ENCODE measurements around the gene SIK2. TPM values are rescaled to one million over a fixed set of nuclear protein-coding genes. Genes with fewer than 3 reads are reported as not detected.
A peak's percentile ranks its signal among the peaks of the same experiment; 100 is the strongest.

SIK2 gene
- total RNA-seq, 8 experiments from 2014 or later, result 8.5 to 22.5 (median 12.1) TPM

DNA sequence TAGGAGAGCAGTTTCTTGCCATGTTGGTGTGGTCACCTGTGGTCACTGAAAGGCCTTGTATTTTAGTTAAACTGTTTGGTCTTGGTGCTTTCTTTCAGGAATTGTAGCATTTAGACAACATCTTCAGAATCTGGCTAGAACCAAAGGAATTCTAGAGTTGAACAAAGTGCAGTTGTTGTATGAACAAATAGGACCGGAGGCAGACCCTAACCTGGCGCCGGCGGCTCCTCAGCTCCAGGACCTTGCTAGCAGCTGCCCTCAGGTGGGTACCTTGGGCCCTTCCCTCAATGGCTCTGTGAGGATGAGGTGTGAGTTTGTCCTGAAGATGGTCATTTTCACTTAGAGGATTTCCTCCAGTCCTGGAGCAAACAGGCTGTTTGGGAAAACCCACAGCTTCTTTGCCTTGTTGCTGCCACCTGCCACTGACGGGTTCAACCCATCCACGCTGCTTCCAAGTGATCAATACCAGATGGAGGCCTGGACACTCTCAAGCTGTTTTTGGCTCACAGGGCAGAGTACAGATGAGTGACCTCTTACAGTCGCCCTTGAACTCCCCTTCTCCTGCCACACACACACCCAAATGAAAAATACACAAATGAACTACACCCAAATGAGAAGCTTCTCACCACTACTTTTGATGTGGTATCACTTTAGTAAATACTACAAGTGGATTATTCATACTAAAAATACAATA, 118.7 kb downstream of the SIK2 start:
- ATAC-seq (replicated peaks in 6 of 8), result peak in 1 of 8 experiments; percentile 28
- Histone ChIP-seq H3K4me1 (replicated peaks in 1 of 2) (peaks cover 8 to 10% of the 10 kb centered on the region in 2 donors), H3K4me3 (no peak overlapping the region), H3K27ac (no peak overlapping the region)
- in situ Hi-C loops (cut with MboI; ENCODE audit: low pct_unique_long_range_greater_than_20kb in 2 of 9, low sequenced_read_pairs in 9 of 9, unreplicated experiment in 9 of 9), result no loop called here
- 60 to 100% (median 99%) methylated on average over 1 to 7 of the region's 7 CpGs; no CpG with 5 or more reads in 6 of the 10 experiments for WGBS, 10 experiments

GRCh38 chr11:111722501-111722900, 120.3 kb downstream of the SIK2 start:
- Histone ChIP-seq H3K4me3 (no peak overlapping the region), H3K4me1 (replicated peaks in 1 of 2) (peaks cover 7 to 17% of the 10 kb centered on the region in 2 donors), H3K27ac (no peak overlapping the region)
- ATAC-seq (replicated peaks in 6 of 8), result no peak
- in situ Hi-C loops (cut with MboI; ENCODE audit: low pct_unique_long_range_greater_than_20kb in 2 of 9, low sequenced_read_pairs in 9 of 9, unreplicated experiment in 9 of 9), result no loop called here
- 79 to 100% (median 98%) methylated on average over 2 to 7 of the region's 8 CpGs; no CpG with 5 or more reads in 2 of the 10 experiments for WGBS, 10 experiments

- 72 to 100% methylated on average over 2 of the region's 15 CpGs; no CpG with 5 or more reads in 8 of the 10 experiments for WGBS, 10 experiments
- Histone ChIP-seq H3K27ac (no peak overlapping the region), H3K4me1 (replicated peaks in 1 of 2) (peaks cover 3 to 15% of the 10 kb centered on the region in 2 donors), H3K4me3 (no peak overlapping the region)
- peak in 1 of 8 experiments; percentile 16 for ATAC-seq (replicated peaks in 6 of 8)
- in situ Hi-C loops (cut with MboI; ENCODE audit: low pct_unique_long_range_greater_than_20kb in 2 of 9, low sequenced_read_pairs in 9 of 9, unreplicated experiment in 9 of 9), result no loop called here
Measured at GRCh38 chr11:111723595-111723994, 121.3 kb downstream of the SIK2 start.

DNA sequence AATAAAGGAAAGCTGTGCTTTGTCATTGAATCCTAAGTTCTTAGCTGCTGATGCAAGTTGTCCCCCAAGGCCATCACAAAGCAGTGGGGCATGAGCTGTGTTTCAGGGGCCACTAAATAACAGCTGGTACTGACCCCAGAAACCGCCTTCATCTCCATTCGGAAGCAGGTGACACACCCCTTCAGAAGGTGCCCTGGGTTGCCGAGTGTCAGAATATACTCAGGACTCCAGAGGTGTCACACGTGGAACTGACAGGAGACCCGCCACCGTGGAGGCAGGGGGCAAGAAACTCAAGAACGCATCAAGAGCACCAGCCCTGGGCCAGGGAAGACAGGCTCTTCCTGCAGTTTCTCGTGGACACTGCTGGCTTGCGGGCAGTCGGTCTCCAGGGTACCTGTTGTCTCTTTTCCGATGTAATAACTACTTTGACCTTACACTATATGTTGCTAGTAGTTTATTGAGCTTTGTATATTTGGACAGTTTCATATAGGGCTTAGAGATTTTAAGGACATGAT, 122.4 kb downstream of the SIK2 start:
- 60 to 100% (median 93%) methylated on average over 1 to 7 of the region's 11 CpGs; no CpG with 5 or more reads in 4 of the 10 experiments for WGBS, 10 experiments
- Histone ChIP-seq H3K4me1 (replicated peaks in 1 of 2) (peaks cover 6 to 19% of the 10 kb centered on the region in 2 donors), H3K27ac (no peak overlapping the region), H3K4me3 (no peak overlapping the region)
- in situ Hi-C loops (cut with MboI; ENCODE audit: low pct_unique_long_range_greater_than_20kb in 2 of 9, low sequenced_read_pairs in 9 of 9, unreplicated experiment in 9 of 9), result no loop called here
- ATAC-seq (replicated peaks in 6 of 8), result no peak

DNA sequence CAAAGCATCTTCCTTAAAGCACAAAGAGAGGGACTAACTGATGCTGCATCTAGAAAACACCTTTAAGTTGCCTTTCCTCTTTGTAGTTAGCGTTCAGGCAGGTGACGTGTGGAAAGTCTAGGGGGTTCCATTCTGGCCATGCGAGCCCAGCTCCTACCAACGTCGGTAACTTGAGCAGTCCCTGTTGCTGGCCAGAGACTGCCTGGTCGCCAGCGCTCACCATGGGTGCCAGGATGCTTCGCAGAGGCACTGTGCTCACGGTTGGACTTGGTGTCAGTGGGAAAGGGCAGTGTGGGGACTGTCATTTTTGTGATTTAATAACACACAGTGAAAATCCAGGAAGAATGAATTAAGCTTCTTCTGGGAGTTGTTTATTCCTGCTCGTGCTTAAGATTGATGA, 123.4 kb downstream of the SIK2 start:
- in situ Hi-C loops (cut with MboI; ENCODE audit: low pct_unique_long_range_greater_than_20kb in 2 of 9, low sequenced_read_pairs in 9 of 9, unreplicated experiment in 9 of 9), result no loop called here
- no peak overlapping the region for H3K4me3 ChIP-seq
- 50 to 94% (median 81%) methylated on average over 1 to 10 of the region's 10 CpGs; no CpG with 5 or more reads in 1 of the 10 experiments for WGBS, 10 experiments
- peaks cover 13 to 29% of the 10 kb centered on the region in 2 donors for H3K4me1 ChIP-seq (replicated peaks in 1 of 2)
- H3K27ac ChIP-seq, result no peak overlapping the region
- no peak for ATAC-seq (replicated peaks in 6 of 8)

DNA sequence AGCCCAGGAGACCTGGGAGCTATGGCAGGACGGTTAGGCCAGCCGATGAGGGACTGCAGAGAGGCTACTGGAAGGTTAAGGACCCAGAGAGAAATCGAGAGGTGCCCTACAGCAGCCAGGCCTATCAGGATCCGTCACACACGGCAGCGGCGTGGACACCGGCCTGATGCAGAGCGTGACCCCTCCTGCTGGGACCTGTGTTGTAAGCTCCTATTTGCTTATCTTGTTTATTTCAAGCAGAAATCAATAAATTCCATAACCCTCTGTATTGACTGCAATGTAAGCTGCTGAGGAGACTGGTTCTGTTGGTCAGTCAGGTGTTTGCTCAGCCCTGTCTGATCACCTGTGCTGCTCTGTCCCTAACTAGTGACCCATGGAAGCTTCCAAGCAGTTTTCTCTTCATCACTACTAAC, 124.1 kb downstream of the SIK2 start:
- Histone ChIP-seq H3K4me1 (replicated peaks in 1 of 2) (peaks cover 20 to 36% of the 10 kb centered on the region in 2 donors), H3K27ac (no peak overlapping the region), H3K4me3 (no peak overlapping the region)
- 82 to 100% (median 94%) methylated on average over 1 to 7 of the region's 9 CpGs; no CpG with 5 or more reads in 6 of the 10 experiments for WGBS, 10 experiments
- no peak for ATAC-seq (replicated peaks in 6 of 8)
- in situ Hi-C loops (cut with MboI; ENCODE audit: low pct_unique_long_range_greater_than_20kb in 2 of 9, low sequenced_read_pairs in 9 of 9, unreplicated experiment in 9 of 9), result no loop called here

GRCh38 chr11:111727431-111727830, 125.2 kb downstream of the SIK2 start:
- no peak overlapping the region for H3K4me3 ChIP-seq
- in situ Hi-C loops (cut with MboI; ENCODE audit: low pct_unique_long_range_greater_than_20kb in 2 of 9, low sequenced_read_pairs in 9 of 9, unreplicated experiment in 9 of 9), result no loop called here
- H3K27ac ChIP-seq, result no peak overlapping the region
- H3K4me1 ChIP-seq (replicated peaks in 1 of 2), result peaks cover 26 to 39% of the 10 kb centered on the region in 2 donors
- ATAC-seq (replicated peaks in 6 of 8), result no peak
- 100% methylated on average over 1 of the region's 7 CpGs; no CpG with 5 or more reads in 9 of the 10 experiments for WGBS, 10 experiments

- 82 to 96% (median 90%) methylated on average over 3 to 8 of the region's 10 CpGs; no CpG with 5 or more reads in 4 of the 10 experiments for WGBS, 10 experiments
- Histone ChIP-seq H3K27ac (no peak overlapping the region), H3K4me1 (replicated peaks in 1 of 2) (peaks cover 43 to 56% of the 10 kb centered on the region in 2 donors), H3K4me3 (no peak overlapping the region)
- in situ Hi-C loops (cut with MboI; ENCODE audit: low pct_unique_long_range_greater_than_20kb in 2 of 9, low sequenced_read_pairs in 9 of 9, unreplicated experiment in 9 of 9), result no loop called here
- ATAC-seq (replicated peaks in 6 of 8), result no peak
Measured at GRCh38 chr11:111729071-111729830, 127.0 kb downstream of the SIK2 start.

- in situ Hi-C loops (cut with MboI; ENCODE audit: low pct_unique_long_range_greater_than_20kb in 2 of 9, low sequenced_read_pairs in 9 of 9, unreplicated experiment in 9 of 9), result no loop called here
- ATAC-seq (replicated peaks in 6 of 8), result no peak
- H3K4me3 ChIP-seq, result no peak overlapping the region
- no peak overlapping the region for H3K27ac ChIP-seq
- H3K4me1 ChIP-seq (replicated peaks in 1 of 2), result peaks cover 50 to 62% of the 10 kb centered on the region in 2 donors
- 50 to 100% (median 81%) methylated on average over 1 to 8 of the region's 9 CpGs; no CpG with 5 or more reads in 3 of the 10 experiments for WGBS, 10 experiments
Measured at GRCh38 chr11:111729831-111730311, 127.6 kb downstream of the SIK2 start.

- Histone ChIP-seq H3K4me1 (replicated peaks in 1 of 2) (peaks cover 61 to 68% of the 10 kb centered on the region in 2 donors), H3K27ac (peak overlapping the region; percentile 46 to 68), H3K4me3 (no peak overlapping the region)
- in situ Hi-C loops (cut with MboI; ENCODE audit: low pct_unique_long_range_greater_than_20kb in 2 of 9, low sequenced_read_pairs in 9 of 9, unreplicated experiment in 9 of 9), result no loop called here
- WGBS, 10 experiments, result 71 to 100% (median 84%) methylated on average over 1 to 15 of the region's 22 CpGs; no CpG with 5 or more reads in 1 of the 10 experiments
- peak in 4 of 8 experiments; percentile 5 to 22 (median 6) for ATAC-seq (replicated peaks in 6 of 8)
Measured at GRCh38 chr11:111730871-111731591, 128.8 kb downstream of the SIK2 start.

DNA sequence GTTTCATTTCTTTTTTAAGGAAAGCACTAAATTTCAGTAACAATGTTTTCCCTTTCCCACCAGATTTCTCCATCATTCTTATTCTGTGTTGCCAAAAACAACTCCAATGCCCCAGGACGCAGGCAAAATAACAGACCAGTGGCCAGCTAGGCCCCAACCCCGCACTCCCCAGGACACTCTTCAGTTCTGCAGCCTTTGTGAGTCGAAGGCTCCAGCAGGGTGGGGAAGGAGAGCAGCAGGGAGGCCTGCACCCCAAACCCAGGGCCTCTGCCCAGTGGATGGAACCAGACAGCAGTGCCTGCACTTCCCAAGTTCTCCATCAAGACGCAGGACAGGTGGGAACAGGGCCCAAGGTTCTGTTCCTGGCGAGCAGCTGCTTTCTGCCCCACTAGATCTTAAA, 129.6 kb downstream of the SIK2 start:
- H3K27ac ChIP-seq, result no peak overlapping the region
- no peak for ATAC-seq (replicated peaks in 6 of 8)
- in situ Hi-C loops (cut with MboI; ENCODE audit: low pct_unique_long_range_greater_than_20kb in 2 of 9, low sequenced_read_pairs in 9 of 9, unreplicated experiment in 9 of 9), result no loop called here
- 87 to 100% (median 100%) methylated on average over 1 to 4 of the region's 5 CpGs; no CpG with 5 or more reads in 6 of the 10 experiments for WGBS, 10 experiments
- no peak overlapping the region for H3K4me3 ChIP-seq
- H3K4me1 ChIP-seq (replicated peaks in 1 of 2), result peaks cover 69 to 70% of the 10 kb centered on the region in 2 donors

DNA sequence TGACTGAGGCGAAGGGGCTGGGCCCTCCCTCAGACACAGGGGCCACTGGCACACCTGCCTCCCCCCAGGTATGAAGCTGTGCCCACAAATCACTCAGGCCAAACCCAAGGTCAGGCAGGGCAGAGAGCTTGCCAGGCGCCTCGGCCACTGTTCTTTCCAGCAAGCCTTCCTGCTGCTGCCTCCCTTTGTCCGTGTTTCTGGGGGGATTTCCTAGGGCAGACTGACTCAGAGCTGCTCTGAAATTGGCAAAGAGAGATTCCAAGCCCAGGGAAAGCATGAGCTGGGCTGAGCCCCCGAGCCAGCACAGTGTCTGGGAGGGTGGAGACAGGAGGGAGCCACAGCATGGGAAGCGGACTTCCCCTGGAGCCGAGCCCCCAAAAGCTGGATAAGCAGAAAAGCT, 130.8 kb downstream of the SIK2 start:
- in situ Hi-C loops (cut with MboI; ENCODE audit: low pct_unique_long_range_greater_than_20kb in 2 of 9, low sequenced_read_pairs in 9 of 9, unreplicated experiment in 9 of 9), result no loop called here
- no peak for ATAC-seq (replicated peaks in 6 of 8)
- Histone ChIP-seq H3K4me3 (no peak overlapping the region), H3K27ac (peak overlapping the region; percentile 93), H3K4me1 (replicated peaks in 1 of 2) (peaks cover 69 to 73% of the 10 kb centered on the region in 2 donors)
- 0 to 100% (median 60%) methylated on average over 1 to 4 of the region's 7 CpGs; no CpG with 5 or more reads in 5 of the 10 experiments for WGBS, 10 experiments

All from motor neuron (in vitro differentiated cells).